Smooth muscle cell (in vitro differentiated cells): ENCODE results near the gene ZNF236. TPM values are rescaled to one million over a fixed set of nuclear protein-coding genes. Genes with fewer than 3 reads are reported as not detected.

Experiments used
- DNase-seq: peaks from one replicate; lab custom pipeline; 2025; ENCODE audit not compliant: unreplicated experiment; lab: John Stamatoyannopoulos, UW
- H2AFZ ChIP-seq: fragments of 200-600 bp; sonication (generic); 2 replicates; pipeline ENCODE4 v1.6.0; 2016; ENCODE audit warnings: antibody characterized with exemption, low read depth, mild to moderate bottlenecking
- H3F3A ChIP-seq: fragments of 200-600 bp; sonication (generic); 2 replicates; pipeline ENCODE4 v1.6.0; 2017; ENCODE audit warnings: antibody characterized with exemption, low read depth
- H3K27ac ChIP-seq: fragments of 200-600 bp; sonication (generic); 2 replicates; pipeline ENCODE4 v1.5.1; 2016; ENCODE audit warnings: low read depth, mild to moderate bottlenecking
- H3K27me3 ChIP-seq: fragments of 200-600 bp; sonication (generic); 2 replicates; pipeline ENCODE4 v1.6.1; 2016; ENCODE audit warnings: low read depth, mild to moderate bottlenecking
- H3K36me3 ChIP-seq: fragments of 200-600 bp; sonication (generic); 2 replicates; pipeline ENCODE4 v1.5.1; 2016; ENCODE audit warnings: low read depth
- H3K4me1 ChIP-seq: fragments of 200-600 bp; sonication (generic); 2 replicates; pipeline ENCODE4 v1.5.1; 2016; ENCODE audit warnings: low read depth
- H3K4me2 ChIP-seq: fragments of 200-600 bp; sonication (generic); 2 replicates; pipeline ENCODE4 v1.6.0; 2016; ENCODE audit warnings: mild to moderate bottlenecking
- H3K4me3 ChIP-seq: fragments of 200-600 bp; sonication (generic); 2 replicates; pipeline ENCODE4 v1.5.1; 2016; ENCODE audit warnings: mild to moderate bottlenecking
- H3K79me2 ChIP-seq: fragments of 200-600 bp; sonication (generic); 2 replicates; pipeline ENCODE4 v1.6.0; 2016; ENCODE audit warnings: low read depth, mild to moderate bottlenecking
- H3K9ac ChIP-seq: fragments of 200-600 bp; sonication (generic); 2 replicates; pipeline ENCODE4 v1.6.0; 2016; ENCODE audit warnings: low read depth
- H3K9me3 ChIP-seq: fragments of 200-600 bp; sonication (generic); replicated peaks from 2 replicates; pipeline ENCODE4 v1.5.1; 2016; ENCODE audit warnings: low read depth
- H4K20me1 ChIP-seq: fragments of 200-600 bp; sonication (generic); 2 replicates; pipeline ENCODE4 v1.6.0; 2016; ENCODE audit warnings: low read depth
- WGBS: methylation state at CpG from one replicate; pipeline ENCODE4 v1.1.7; 2016; ENCODE audit warnings: low lambda C conversion rate; 5-methylcytosine and 5-hydroxymethylcytosine counted together
- polyA plus RNA-seq: library from polyadenylated mRNA; unstranded; fragments of >200 nt; fragmentation: Nextera tagmentation; extraction: Ambion mirVana; gene quantifications from 2 replicates; pipeline ENCODE4 v1.2.1, GENCODE V29; 2016
- total RNA-seq: library from RNA; depleted of rRNA; stranded (reverse); fragments of >200 nt; gene quantifications from 2 replicates; pipeline ENCODE4 v1.2.3, GENCODE V29; 2014
- TF ChIP-seq, protein P1 (sequence below): fragments of 200-600 bp; sonication (generic); IDR thresholded peaks from 2 replicates; pipeline ENCODE4 v1.5.1; 2017; ENCODE audit warnings: borderline replicate concordance, mild to moderate bottlenecking, antibody characterized with exemption; ENCODE audit not compliant: insufficient read depth, poor library complexity, severe bottlenecking

Gene ZNF236
- total and polyA plus RNA-seq, 2 experiments from 2014 or later: 4.1 to 6.2 TPM

DNA sequence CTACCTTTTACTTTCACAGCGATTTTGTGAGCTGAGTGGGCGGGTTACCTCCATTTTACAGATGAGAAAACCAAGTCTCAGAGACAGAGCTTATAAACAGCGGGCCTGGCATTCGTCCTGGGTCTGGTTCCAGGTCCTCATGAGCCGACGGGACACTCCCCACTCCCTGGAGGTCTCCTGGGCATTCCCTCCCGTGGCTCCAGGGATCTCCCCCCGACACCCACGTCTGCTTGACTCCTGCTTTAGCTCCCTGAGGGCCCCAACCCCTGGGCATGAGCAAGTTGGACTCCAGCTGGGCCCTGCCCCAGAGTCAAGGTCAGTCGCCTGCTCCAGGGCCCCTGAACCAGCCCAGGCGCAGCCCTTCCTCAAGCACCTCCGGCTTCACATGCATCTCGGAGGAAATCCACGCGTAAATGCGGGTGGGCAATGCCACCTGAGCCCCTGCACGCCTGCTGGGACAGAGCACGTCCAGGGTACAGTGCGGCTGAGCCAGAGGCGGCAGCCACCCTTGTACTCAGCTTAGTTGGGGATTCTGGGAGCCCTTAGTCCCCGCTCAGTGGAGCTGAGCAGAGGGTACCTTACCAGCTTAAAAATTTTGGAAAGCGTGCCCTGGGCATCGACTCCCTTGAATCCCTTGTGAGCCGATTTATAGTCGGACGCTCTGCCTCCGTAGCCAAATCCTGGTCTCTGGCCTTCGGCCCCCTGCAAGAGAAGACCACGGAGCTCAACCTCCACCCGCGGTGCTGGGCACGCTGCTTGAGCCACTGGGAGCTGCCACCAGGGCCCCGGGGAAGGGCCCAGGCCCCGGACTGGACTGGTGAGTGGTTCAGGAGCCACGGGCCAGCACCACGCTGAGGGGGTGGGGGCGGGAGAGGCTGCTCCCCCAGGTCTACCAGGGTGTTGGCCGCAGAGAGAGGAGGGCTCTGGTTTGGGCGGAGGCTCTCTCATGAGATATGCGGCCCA lies 162.1 kb downstream of the ZNF236 start:
- no peaks in the 10 kb centered on the region for H3F3A ChIP-seq
- no peaks in the 10 kb centered on the region for H3K9me3 ChIP-seq
- no peak overlapping the region for H3K4me2 ChIP-seq
- H3K27ac ChIP-seq: no peak overlapping the region
- DNase-seq: no peak
- H3K4me3 ChIP-seq: no peak overlapping the region
- H3K9ac ChIP-seq: no peak overlapping the region
- TF ChIP-seq, protein P1, sequence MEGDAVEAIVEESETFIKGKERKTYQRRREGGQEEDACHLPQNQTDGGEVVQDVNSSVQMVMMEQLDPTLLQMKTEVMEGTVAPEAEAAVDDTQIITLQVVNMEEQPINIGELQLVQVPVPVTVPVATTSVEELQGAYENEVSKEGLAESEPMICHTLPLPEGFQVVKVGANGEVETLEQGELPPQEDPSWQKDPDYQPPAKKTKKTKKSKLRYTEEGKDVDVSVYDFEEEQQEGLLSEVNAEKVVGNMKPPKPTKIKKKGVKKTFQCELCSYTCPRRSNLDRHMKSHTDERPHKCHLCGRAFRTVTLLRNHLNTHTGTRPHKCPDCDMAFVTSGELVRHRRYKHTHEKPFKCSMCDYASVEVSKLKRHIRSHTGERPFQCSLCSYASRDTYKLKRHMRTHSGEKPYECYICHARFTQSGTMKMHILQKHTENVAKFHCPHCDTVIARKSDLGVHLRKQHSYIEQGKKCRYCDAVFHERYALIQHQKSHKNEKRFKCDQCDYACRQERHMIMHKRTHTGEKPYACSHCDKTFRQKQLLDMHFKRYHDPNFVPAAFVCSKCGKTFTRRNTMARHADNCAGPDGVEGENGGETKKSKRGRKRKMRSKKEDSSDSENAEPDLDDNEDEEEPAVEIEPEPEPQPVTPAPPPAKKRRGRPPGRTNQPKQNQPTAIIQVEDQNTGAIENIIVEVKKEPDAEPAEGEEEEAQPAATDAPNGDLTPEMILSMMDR: no peak
- no peak overlapping the region for H2AFZ ChIP-seq
- 95% methylated on average over 40 of the region's 40 CpGs for WGBS
- no peaks in the 10 kb centered on the region for H3K4me1 ChIP-seq
- H3K27me3 ChIP-seq: no peaks in the 10 kb centered on the region
- no peaks in the 10 kb centered on the region for H3K36me3 ChIP-seq
- no peaks in the 10 kb centered on the region for H4K20me1 ChIP-seq
- H3K79me2 ChIP-seq: no peaks in the 10 kb centered on the region

- H3K27ac ChIP-seq: no peak overlapping the region
- H3K79me2 ChIP-seq: no peaks in the 10 kb centered on the region
- DNase-seq: no peak
- no peaks in the 10 kb centered on the region for H3K4me1 ChIP-seq
- no peaks in the 10 kb centered on the region for H3K36me3 ChIP-seq
- H3K27me3 ChIP-seq: no peaks in the 10 kb centered on the region
- H3K9ac ChIP-seq: no peak overlapping the region
- H3K4me3 ChIP-seq: no peak overlapping the region
- 95% methylated on average over 27 of the region's 27 CpGs for WGBS
- no peaks in the 10 kb centered on the region for H4K20me1 ChIP-seq
- H3F3A ChIP-seq: no peaks in the 10 kb centered on the region
- H3K4me2 ChIP-seq: no peak overlapping the region
- TF ChIP-seq, protein P1: no peak
- no peaks in the 10 kb centered on the region for H3K9me3 ChIP-seq
- H2AFZ ChIP-seq: no peak overlapping the region
These were observed 163.0 kb downstream of the ZNF236 start for GRCh38 chr18:76985156-76985950.

- no peak overlapping the region for H3K4me3 ChIP-seq
- TF ChIP-seq, protein P1: no peak
- no peaks in the 10 kb centered on the region for H3K9me3 ChIP-seq
- no peak overlapping the region for H3K4me2 ChIP-seq
- no peaks in the 10 kb centered on the region for H4K20me1 ChIP-seq
- no peak overlapping the region for H3K9ac ChIP-seq
- no peak overlapping the region for H2AFZ ChIP-seq
- no peak for DNase-seq
- H3K36me3 ChIP-seq: no peaks in the 10 kb centered on the region
- no peak overlapping the region for H3K27ac ChIP-seq
- H3K79me2 ChIP-seq: no peaks in the 10 kb centered on the region
- no peaks in the 10 kb centered on the region for H3K4me1 ChIP-seq
- WGBS: 96% methylated on average over 9 of the region's 9 CpGs
- H3K27me3 ChIP-seq: no peaks in the 10 kb centered on the region
- no peaks in the 10 kb centered on the region for H3F3A ChIP-seq
These were observed 163.5 kb downstream of the ZNF236 start for GRCh38 chr18:76985951-76986236.
